Thoracic aorta (tissue), 2 donors: ENCODE results near the gene ENO4. TPM values are rescaled to one million over a fixed set of nuclear protein-coding genes. Genes with fewer than 3 reads are reported as not detected.

Experiments used
- ATAC-seq: fragments of 150-250 bp; one replicate; pipeline ENCODE4 v1.8.0; 2017; ENCODE audit warnings: low read depth; ENCODE audit not compliant: insufficient number of reproducible peaks, low FRiP score
- DNase-seq: peaks from one replicate; pipeline ENCODE4 v3.0.0-alpha.2; 2020; ENCODE audit warnings: low spot score
- H3K27ac ChIP-seq, 2 donors: fragments of 200-600 bp; sonication (generic); 1 replicate in 1 of 2; 2 replicates in 1 of 2; pipeline ENCODE4 v1.5.1; 2016; ENCODE audit warnings: mild to moderate bottlenecking in 2 of 2, moderate library complexity in 2 of 2
- H3K27me3 ChIP-seq: fragments of 200-600 bp; sonication (generic); replicated peaks from 2 replicates; pipeline ENCODE4 v1.6.0; 2016; ENCODE audit warnings: mild to moderate bottlenecking; ENCODE audit not compliant: insufficient read depth
- H3K36me3 ChIP-seq: fragments of 200-600 bp; sonication (generic); one replicate; pipeline ENCODE4 v1.5.1; 2016
- H3K4me1 ChIP-seq, 2 donors: fragments of 200-600 bp; sonication (generic); 1 replicate in 1 of 2; 2 replicates in 1 of 2; pipeline versions ENCODE4 v1.5.1 to v1.6.0; 2016; ENCODE audit warnings: low read depth in 2 of 2, mild to moderate bottlenecking in 1 of 2; ENCODE audit not compliant: control insufficient read depth in 1 of 2
- H3K4me3 ChIP-seq: fragments of 200-600 bp; sonication (generic); 2 replicates; pipeline ENCODE4 v1.5.1; 2016; ENCODE audit warnings: mild to moderate bottlenecking
- H3K9me3 ChIP-seq: fragments of 200-600 bp; sonication (generic); 2 replicates; pipeline ENCODE4 v1.5.1; 2016
- total RNA-seq, 2 donors: library from RNA; depleted of rRNA; stranded (reverse); fragments of >200 nt; gene quantifications; one replicate each; pipeline versions ENCODE4 v1.1.0 to v1.2.3, GENCODE V29; 2016
- TF ChIP-seq, protein P1 (sequence below): fragments of 200-600 bp; sonication (generic); IDR thresholded peaks from one replicate; pipeline ENCODE4 v1.5.1; 2019; ENCODE audit warnings: antibody characterized with exemption

The ENO4 gene
- total RNA-seq, 2 donors from 2014 or later = 0.54 TPM; not detected in 1

DNA sequence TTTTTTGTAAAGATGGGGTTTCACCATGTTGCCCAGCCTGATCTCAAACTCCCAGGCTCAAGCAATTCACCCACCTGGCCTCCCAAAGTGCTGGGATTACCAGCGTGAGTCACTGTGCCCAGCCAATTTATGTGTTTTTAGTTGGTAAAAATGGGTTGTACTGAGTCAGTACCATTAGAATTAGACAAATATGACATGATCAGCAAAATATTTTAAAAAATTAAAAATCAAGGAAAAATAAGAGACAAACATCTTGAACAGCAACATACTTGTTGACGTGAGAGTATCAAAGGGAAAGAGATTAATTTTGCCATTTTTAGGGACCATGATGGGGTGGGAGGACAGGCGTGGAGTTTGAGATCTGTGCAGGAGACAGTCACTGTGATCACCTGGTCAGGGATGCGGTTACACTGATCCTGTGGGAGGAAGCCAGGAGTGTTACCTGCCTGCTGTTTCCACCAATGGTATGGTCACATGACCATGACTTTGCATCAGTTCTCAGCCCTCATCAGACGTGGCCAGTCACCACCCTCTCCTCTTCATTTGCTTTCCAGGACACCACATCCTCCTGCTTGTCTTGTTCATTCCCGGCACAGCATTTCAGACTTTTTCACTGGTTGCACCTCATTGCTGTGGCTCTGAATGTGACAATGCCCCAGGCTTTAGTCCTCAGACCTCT is 29.2 kb upstream of the ENO4 start:
- H3K9me3 ChIP-seq = no peaks in the 10 kb centered on the region
- no peaks in the 10 kb centered on the region for H3K4me1 ChIP-seq
- H3K27me3 ChIP-seq = no peaks in the 10 kb centered on the region
- no peak overlapping the region for H3K4me3 ChIP-seq
- DNase-seq (no peak), ATAC-seq (no peak)
- TF ChIP-seq, protein P1, sequence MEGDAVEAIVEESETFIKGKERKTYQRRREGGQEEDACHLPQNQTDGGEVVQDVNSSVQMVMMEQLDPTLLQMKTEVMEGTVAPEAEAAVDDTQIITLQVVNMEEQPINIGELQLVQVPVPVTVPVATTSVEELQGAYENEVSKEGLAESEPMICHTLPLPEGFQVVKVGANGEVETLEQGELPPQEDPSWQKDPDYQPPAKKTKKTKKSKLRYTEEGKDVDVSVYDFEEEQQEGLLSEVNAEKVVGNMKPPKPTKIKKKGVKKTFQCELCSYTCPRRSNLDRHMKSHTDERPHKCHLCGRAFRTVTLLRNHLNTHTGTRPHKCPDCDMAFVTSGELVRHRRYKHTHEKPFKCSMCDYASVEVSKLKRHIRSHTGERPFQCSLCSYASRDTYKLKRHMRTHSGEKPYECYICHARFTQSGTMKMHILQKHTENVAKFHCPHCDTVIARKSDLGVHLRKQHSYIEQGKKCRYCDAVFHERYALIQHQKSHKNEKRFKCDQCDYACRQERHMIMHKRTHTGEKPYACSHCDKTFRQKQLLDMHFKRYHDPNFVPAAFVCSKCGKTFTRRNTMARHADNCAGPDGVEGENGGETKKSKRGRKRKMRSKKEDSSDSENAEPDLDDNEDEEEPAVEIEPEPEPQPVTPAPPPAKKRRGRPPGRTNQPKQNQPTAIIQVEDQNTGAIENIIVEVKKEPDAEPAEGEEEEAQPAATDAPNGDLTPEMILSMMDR = no peak
- H3K27ac ChIP-seq = no peak overlapping the region
- H3K36me3 ChIP-seq = no peaks in the 10 kb centered on the region

DNA sequence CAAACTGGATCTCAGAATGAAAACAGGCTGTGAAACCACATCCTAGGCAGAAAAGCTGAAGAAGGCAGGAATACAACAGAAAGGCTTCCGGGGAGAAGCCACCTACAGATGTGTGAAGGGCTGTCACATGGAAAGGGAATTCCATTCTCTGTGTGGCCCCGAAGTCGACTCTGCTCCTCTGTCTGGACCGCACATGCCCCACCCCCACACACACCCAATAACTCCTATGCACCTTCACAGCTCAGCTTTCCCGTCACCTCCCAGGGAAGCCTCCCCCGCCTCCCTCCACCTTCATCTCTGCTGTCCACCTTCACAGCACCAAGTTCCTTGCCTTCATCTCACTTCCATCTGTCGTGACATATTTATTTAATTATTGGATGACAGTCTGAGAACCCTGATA is 23.4 kb upstream of the ENO4 start:
- no peak for ATAC-seq
- H3K27me3 ChIP-seq = no peaks in the 10 kb centered on the region
- H3K4me3 ChIP-seq = no peak overlapping the region
- no peaks in the 10 kb centered on the region for H3K36me3 ChIP-seq
- no peak for DNase-seq
- TF ChIP-seq, protein P1 = no peak
- no peak overlapping the region for H3K27ac ChIP-seq
- H3K9me3 ChIP-seq = no peaks in the 10 kb centered on the region
- H3K4me1 ChIP-seq = no peaks in the 10 kb centered on the region

DNA sequence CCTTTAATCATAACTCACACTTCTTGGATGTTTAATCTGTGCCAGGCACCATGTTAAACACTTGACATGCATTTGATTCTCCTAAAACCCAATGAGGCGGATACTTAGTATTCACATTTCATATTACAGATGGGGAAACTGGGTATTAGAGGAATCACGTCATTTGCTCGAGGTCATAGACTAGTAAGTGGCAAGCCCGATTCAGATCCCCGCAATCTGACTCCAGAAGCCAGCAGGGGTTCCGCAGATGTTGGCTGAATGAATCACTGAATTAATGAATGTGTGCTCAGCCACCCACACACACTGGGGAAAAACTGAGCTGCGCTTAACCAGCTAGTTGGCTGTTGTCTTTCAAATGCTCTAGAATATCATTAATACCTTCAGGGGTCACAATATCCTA is 22.5 kb upstream of the ENO4 start:
- H3K4me1 ChIP-seq = no peaks in the 10 kb centered on the region
- no peaks in the 10 kb centered on the region for H3K27me3 ChIP-seq
- no peak overlapping the region for H3K27ac ChIP-seq
- H3K36me3 ChIP-seq = no peaks in the 10 kb centered on the region
- ATAC-seq (no peak), DNase-seq (no peak)
- H3K9me3 ChIP-seq = no peaks in the 10 kb centered on the region
- TF ChIP-seq, protein P1 = no peak
- H3K4me3 ChIP-seq = no peak overlapping the region

DNA sequence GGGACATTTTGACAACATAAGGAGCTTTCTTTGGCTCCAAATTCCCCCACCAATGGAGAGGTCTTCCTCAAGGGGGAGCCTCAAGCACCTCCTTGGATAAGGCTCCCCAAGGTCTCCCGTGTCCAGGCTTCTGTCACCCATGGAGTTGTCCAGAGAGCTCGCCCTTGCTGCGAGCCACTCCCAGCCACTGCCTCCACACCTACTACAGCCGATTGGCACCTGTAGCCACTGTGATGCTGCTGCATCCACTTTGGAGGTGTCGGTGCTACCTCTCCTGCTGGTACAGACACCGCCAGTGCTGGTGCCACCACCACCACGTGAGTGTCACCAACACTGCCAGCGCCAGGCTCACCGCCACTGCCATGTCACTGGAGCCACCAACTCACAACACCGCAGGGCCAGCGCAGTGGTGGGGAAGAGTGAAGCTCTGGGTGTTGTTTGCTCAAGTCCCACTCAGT is 22.1 kb upstream of the ENO4 start:
- DNase-seq (no peak), ATAC-seq (no peak)
- H3K27me3 ChIP-seq = no peaks in the 10 kb centered on the region

DNA sequence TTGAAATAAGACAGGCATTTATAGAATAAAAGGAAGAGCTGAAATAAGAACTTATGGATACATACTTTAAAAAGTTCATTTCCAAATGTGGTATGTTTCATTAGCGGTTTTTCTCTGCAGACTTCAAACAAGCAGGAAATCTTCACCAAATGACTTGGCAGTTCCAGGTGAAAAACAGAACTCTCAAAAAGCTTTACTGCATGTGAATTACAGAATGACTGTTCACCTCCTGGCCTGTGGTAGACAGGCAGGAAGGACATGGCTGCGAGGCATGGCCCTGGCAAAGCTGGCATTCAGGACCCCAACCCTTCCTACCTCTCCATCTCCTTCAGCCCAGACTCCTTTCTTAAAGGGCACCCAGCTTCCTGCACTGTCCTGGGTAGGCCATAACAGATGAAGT is 21.2 kb upstream of the ENO4 start:
- Histone ChIP-seq H3K9me3 (no peaks in the 10 kb centered on the region), H3K27me3 (no peaks in the 10 kb centered on the region), H3K4me1 (no peaks in the 10 kb centered on the region), H3K4me3 (no peak overlapping the region), H3K36me3 (no peaks in the 10 kb centered on the region), H3K27ac (no peak overlapping the region)
- ATAC-seq (no peak), DNase-seq (no peak)
- TF ChIP-seq, protein P1 = no peak

More for the DNA sequence above, 22.1 kb upstream of the ENO4 start:
- Histone ChIP-seq H3K27ac (no peak overlapping the region), H3K4me1 (no peaks in the 10 kb centered on the region), H3K4me3 (no peak overlapping the region), H3K9me3 (no peaks in the 10 kb centered on the region), H3K36me3 (no peaks in the 10 kb centered on the region)
- TF ChIP-seq, protein P1 = no peak
